Transverse colon (tissue), 4 donors: Measurements from ENCODE around the gene MRRF. TPM values are rescaled to one million over a fixed set of nuclear protein-coding genes. Genes with fewer than 3 reads are reported as not detected.

Source experiments
- DNase-seq: peaks from one replicate; pipeline ENCODE4 v3.0.0-alpha.2; 2019
- H3K27ac ChIP-seq, 4 donors: fragments of 200-600 bp; sonication (generic); 2 replicates each; pipeline ENCODE4 v1.5.1; 2016 to 2018; ENCODE audit warnings: inconsistent platforms in 4 of 4
- H3K27me3 ChIP-seq: fragments of 200-600 bp; sonication (generic); 2 replicates; pipeline ENCODE4 v1.5.1; 2017; ENCODE audit warnings: inconsistent platforms
- H3K36me3 ChIP-seq, 4 donors: fragments of 200-600 bp; sonication (generic); 2 replicates each; pipeline ENCODE4 v1.5.1; 2017 to 2019; ENCODE audit warnings: inconsistent platforms in 4 of 4
- H3K4me1 ChIP-seq, 4 donors: fragments of 200-600 bp; sonication (generic); 2 replicates each; pipeline ENCODE4 v1.5.1; 2017 to 2020; ENCODE audit warnings: inconsistent platforms in 4 of 4
- H3K4me3 ChIP-seq, 4 donors: fragments of 200-600 bp; sonication (generic); 1 replicate in 1 of 4; 2 replicates in 3 of 4; pipeline versions ENCODE4 v1.5.1 to v1.6.1; 2017 to 2019; ENCODE audit warnings: inconsistent platforms in 4 of 4
- H3K9me3 ChIP-seq, 2 donors: fragments of 200-600 bp; sonication (generic); 2 replicates each; pipeline ENCODE4 v1.5.1; 2017 to 2019; ENCODE audit warnings: inconsistent platforms in 2 of 2
- EP300 ChIP-seq: sonication (generic); formaldehyde crosslinking; IDR thresholded peaks from one replicate; pipeline ENCODE4 v1.6.1; 2017; ENCODE audit warnings: antibody characterized with exemption, low read depth
- POLR2A ChIP-seq: fragments of 450-650 bp; IDR thresholded peaks from one replicate; pipeline ENCODE4 v1.6.1; 2016; ENCODE audit warnings: antibody characterized with exemption, mild to moderate bottlenecking, moderate library complexity
- POLR2AphosphoS5 ChIP-seq, 3 donors: sonication (generic); formaldehyde crosslinking; IDR thresholded peaks; one replicate each; pipeline ENCODE4 v1.6.1; 2016; ENCODE audit warnings: antibody characterized with exemption in 3 of 3
- WGBS, 2 donors: methylation state at CpG; one replicate each; pipeline ENCODE4 v1.1.5; 2018; ENCODE audit warnings: low coverage in 1 of 2; 5-methylcytosine and 5-hydroxymethylcytosine counted together
- in situ Hi-C, 4 donors: fragments of 200-750 bp; cut with MboI; loops; one replicate each; pipeline versions ENCODE4 v1.15.0 to v1.15.1; 2017; ENCODE audit warnings: low sequenced_read_pairs in 3 of 4, low pct_ligation_motif_present in 1 of 4, low pct_unique_long_range_greater_than_20kb in 1 of 4
- intact Hi-C: fragments of 100-400 bp; cut with DNase I; formaldehyde crosslinking; loops from one replicate; pipeline ENCODE4 v1.15.1; 2023; ENCODE audit warnings: low total_unique reads
- small RNA-seq, 4 donors: library from RNA; depleted of rRNA; stranded (forward); fragments of <200 nt; gene quantifications; one replicate each; pipeline ENCODE3, GENCODE V24; 2016
- total RNA-seq, 4 donors: library from RNA; depleted of rRNA; stranded (reverse); fragments of >200 nt; gene quantifications; one replicate each; pipeline ENCODE4 v1.1.0, GENCODE V29; 2016
- TF ChIP-seq, protein P1 (sequence below), 5 experiments: fragments of 200-600 bp in 3 of 5; fragments of 450-650 bp in 2 of 5; sonication (generic) in 3 of 5; IDR thresholded peaks; 1 replicate in 2 of 5; 2 replicates in 3 of 5; pipeline ENCODE4 v1.5.1; 2016 to 2017; ENCODE audit warnings: antibody characterized with exemption in 5 of 5, inconsistent platforms in 3 of 5, mild to moderate bottlenecking in 2 of 5, moderate library complexity in 1 of 5

The MRRF gene
- total RNA-seq, 4 donors from 2014 or later: 46.0 to 142 (median 53.6) TPM

DNA sequence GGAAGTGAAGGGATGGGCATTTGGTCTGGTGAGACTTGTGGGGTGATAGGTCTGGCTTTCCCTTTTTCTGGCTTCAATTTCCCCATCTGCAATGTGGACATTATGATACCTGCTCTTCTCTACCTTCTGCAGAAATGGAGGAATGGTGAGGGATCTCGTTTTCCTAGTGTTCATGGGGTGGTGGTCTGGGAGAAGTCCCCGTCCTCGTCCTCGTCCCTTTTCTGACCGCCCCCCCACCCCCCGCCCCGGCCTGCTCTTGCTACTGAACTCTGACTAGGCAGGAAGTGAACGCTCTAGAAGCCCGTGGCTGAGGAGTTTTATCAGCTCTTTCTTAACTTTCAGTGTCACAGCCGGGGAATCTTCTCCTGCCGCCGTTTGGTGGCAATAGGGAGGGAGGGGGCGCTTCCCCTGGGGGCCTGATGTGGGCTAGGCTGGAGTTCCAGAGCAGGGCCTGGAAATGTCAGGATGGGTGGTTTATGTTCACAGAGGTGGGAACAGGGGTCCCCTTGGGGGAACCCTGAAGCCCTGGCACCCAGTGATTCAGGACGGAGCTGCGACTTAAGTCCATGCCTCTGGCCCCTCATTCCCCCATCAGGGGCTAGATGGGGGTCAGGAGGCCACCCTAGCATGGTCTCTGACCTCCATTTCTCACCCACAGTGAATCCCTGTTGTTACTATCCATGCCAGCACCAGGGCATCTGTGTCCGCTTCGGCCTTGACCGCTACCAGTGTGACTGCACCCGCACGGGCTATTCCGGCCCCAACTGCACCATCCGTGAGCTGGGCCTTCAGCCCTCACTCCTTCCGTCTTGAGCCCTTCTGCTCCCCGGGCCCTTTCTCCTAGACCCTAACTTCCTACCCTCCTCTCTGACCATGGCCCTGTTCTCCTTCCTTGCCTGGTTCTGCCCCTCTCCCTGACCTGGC is 112.8 kb downstream of the MRRF start:
- TF ChIP-seq EP300 (no peak), POLR2A (no peak), POLR2AphosphoS5 (IDR thresholded peaks at IDR 0.05) (no peak)
- TF ChIP-seq, protein P1, sequence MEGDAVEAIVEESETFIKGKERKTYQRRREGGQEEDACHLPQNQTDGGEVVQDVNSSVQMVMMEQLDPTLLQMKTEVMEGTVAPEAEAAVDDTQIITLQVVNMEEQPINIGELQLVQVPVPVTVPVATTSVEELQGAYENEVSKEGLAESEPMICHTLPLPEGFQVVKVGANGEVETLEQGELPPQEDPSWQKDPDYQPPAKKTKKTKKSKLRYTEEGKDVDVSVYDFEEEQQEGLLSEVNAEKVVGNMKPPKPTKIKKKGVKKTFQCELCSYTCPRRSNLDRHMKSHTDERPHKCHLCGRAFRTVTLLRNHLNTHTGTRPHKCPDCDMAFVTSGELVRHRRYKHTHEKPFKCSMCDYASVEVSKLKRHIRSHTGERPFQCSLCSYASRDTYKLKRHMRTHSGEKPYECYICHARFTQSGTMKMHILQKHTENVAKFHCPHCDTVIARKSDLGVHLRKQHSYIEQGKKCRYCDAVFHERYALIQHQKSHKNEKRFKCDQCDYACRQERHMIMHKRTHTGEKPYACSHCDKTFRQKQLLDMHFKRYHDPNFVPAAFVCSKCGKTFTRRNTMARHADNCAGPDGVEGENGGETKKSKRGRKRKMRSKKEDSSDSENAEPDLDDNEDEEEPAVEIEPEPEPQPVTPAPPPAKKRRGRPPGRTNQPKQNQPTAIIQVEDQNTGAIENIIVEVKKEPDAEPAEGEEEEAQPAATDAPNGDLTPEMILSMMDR (IDR thresholded peaks at IDR 0.05): no peak
- Histone ChIP-seq H3K9me3 (no peaks in the 10 kb centered on the region), H3K27ac (peak overlapping the region; percentile 66 to 87 (median 76)), H3K36me3 (no peaks in the 10 kb centered on the region), H3K27me3 (no peaks in the 10 kb centered on the region), H3K4me1 (peaks cover 19 to 44% (median 31%) of the 10 kb centered on the region in 4 donors), H3K4me3 (no peak overlapping the region)
- intact Hi-C loops (no loop called here), in situ Hi-C loops (no loop called here)
- 80 to 99% methylated on average over 9 to 24 of the region's 24 CpGs for WGBS, 2 donors
- no peak for DNase-seq

DNA sequence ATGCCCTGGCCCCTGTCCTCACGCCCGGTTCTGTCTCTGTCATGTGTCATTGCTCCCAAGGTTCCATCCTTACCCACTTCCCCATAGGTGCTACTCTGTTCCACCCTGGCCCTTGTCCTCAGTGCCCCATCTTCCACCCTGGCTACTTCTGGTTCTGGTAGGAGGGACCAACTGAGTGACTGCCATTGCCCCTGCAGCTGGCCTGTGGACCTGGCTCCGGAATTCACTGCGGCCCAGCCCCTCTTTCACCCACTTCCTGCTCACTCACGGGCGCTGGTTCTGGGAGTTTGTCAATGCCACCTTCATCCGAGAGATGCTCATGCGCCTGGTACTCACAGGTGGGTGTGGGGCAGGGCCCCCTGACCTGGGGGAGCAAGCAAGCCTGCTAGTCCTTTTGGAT is 113.6 kb downstream of the MRRF start:
- peak overlapping the region in 3 of 4 donors; percentile 68 to 87 (median 84) for H3K27ac ChIP-seq
- H3K36me3 ChIP-seq: no peaks in the 10 kb centered on the region
- no peaks in the 10 kb centered on the region for H3K9me3 ChIP-seq
- H3K4me3 ChIP-seq: no peak overlapping the region
- peaks cover 19 to 37% (median 31%) of the 10 kb centered on the region in 4 donors for H3K4me1 ChIP-seq
- no peak for TF ChIP-seq EP300
- TF ChIP-seq POLR2AphosphoS5 (IDR thresholded peaks at IDR 0.05): no peak
- no peak for TF ChIP-seq POLR2A
- in situ Hi-C loops: no loop called here
- WGBS, 2 donors: 98 to 100% methylated on average over 2 to 8 of the region's 8 CpGs
- no peak for DNase-seq
- intact Hi-C loops: no loop called here
- no peaks in the 10 kb centered on the region for H3K27me3 ChIP-seq

DNA sequence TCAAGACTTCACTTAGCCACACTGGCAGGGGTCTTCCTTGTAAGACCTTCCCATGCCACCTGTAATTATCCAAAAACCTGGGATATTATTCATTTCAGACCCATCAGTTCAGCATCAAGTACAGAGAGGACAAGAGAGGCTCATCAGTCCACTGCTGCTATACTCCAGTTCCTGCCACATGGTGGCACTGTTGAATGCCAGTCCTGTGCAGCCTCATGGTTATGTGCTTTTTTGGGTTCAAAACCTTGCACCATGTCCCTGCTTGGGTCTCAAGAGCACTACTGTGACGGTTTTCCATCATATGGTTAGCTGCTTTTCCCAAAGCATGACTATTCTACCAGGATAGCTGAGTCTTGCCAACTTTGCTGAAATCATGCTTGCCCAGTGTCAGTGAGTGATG is 114.7 kb downstream of the MRRF start:
- H3K27me3 ChIP-seq: no peaks in the 10 kb centered on the region
- in situ Hi-C loops: no loop called here
- H3K27ac ChIP-seq: no peak overlapping the region
- WGBS, 2 donors: 75% methylated on average over 1 of the region's 1 CpG; no CpG with 5 or more reads in 1 of the 2 donors
- H3K36me3 ChIP-seq: no peaks in the 10 kb centered on the region
- H3K4me1 ChIP-seq: peaks cover 19 to 33% (median 31%) of the 10 kb centered on the region in 4 donors
- intact Hi-C loops: no loop called here
- TF ChIP-seq POLR2A (no peak), EP300 (no peak), POLR2AphosphoS5 (IDR thresholded peaks at IDR 0.05) (no peak)
- TF ChIP-seq, protein P1 (IDR thresholded peaks at IDR 0.05): peak in 4 of 5 experiments; percentile 9 to 16 (median 14)
- no peak for DNase-seq
- no peaks in the 10 kb centered on the region for H3K9me3 ChIP-seq
- H3K4me3 ChIP-seq: no peak overlapping the region

DNA sequence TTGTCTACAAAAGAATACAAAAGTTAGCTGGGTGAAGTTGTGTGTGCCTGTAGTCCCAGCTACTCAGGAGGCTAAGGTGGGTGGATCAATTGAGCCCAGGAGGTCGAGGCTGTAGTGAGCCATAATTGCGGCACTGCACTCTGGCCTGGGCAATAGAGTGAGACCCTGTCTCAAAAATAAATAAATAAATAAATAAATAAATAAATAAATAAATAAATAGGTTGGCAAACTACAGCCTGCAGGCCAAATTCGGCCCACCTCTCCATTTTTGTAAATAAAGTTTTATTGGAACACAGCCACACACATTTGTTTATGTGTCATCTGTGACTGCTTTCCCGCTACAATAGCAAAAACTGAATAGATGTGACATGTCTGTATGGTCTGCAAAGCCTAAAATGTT is 115.6 kb downstream of the MRRF start:
- Histone ChIP-seq H3K4me3 (no peak overlapping the region), H3K9me3 (no peaks in the 10 kb centered on the region), H3K27ac (no peak overlapping the region), H3K27me3 (no peaks in the 10 kb centered on the region), H3K36me3 (no peaks in the 10 kb centered on the region), H3K4me1 (peaks cover 19 to 26% (median 25%) of the 10 kb centered on the region in 4 donors)
- no peak for DNase-seq
- TF ChIP-seq POLR2AphosphoS5 (IDR thresholded peaks at IDR 0.05) (no peak), EP300 (no peak), POLR2A (no peak)
- TF ChIP-seq, protein P1 (IDR thresholded peaks at IDR 0.05): no peak
- 83 to 86% methylated on average over 2 to 4 of the region's 4 CpGs for WGBS, 2 donors
- intact Hi-C loops (no loop called here), in situ Hi-C loops (no loop called here)

Small RNAs within 50 kb of the gene (small RNA-seq; reads per million reads assigned to genes)
- 0 reads per million in 4 donors for gene AL162424.1

Other genes with a start within 250 kb of the MRRF start
- 10 to 100 TPM in 3 of 4 donors, 1 to 10 TPM in 1; 9.1 to 47.4 (median 11.3) TPM for gene TTLL11, start 171.6 kb upstream of the MRRF start, total RNA-seq
- gene NDUFA8, start 105.1 kb upstream of the MRRF start, total RNA-seq: 10 to 100 TPM; 16.1 to 59.5 (median 40.3) TPM
- 1 to 10 TPM in 2 of 4 donors, not detected in 2; 3.8 to 4.0 TPM for gene MORN5, start 105.0 kb upstream of the MRRF start, total RNA-seq
- gene LHX6, start 35.9 kb upstream of the MRRF start, total RNA-seq: 10 to 100 TPM in 1 of 4 donors, 1 to 10 TPM in 1, under 1 TPM in 1, not detected in 1; 0.68 to 12.7 (median 1.4) TPM
- 1 to 10 TPM in 3 of 4 donors, under 1 TPM in 1; 0.80 to 9.7 (median 4.6) TPM for gene RBM18, start within 50 bp of the MRRF start, total RNA-seq
- gene PTGS1, start 106.1 kb downstream of the MRRF start, total RNA-seq: 10 to 100 TPM; 14.2 to 27.9 (median 20.2) TPM
- gene OR1J1, start 213.0 kb downstream of the MRRF start, total RNA-seq: not detected
- gene OR1J2, start 245.9 kb downstream of the MRRF start, total RNA-seq: not detected